Stomach (tissue), 4 donors: ENCODE measurements around the gene MYH11.

Experiments
- CTCF ChIP-seq, 7 experiments: fragments of 450-650 bp in 4 of 7; fragments of 200-600 bp in 3 of 7; sonication (generic) in 3 of 7; IDR thresholded peaks; one replicate each; pipeline ENCODE4 v1.5.1; 2016 to 2019; ENCODE audit warnings: antibody characterized with exemption in 7 of 7, control low read depth in 2 of 7, mild to moderate bottlenecking in 1 of 7
- EP300 ChIP-seq: sonication (generic); formaldehyde crosslinking; IDR thresholded peaks from one replicate; pipeline ENCODE4 v1.6.1; 2017; ENCODE audit warnings: antibody characterized with exemption
- POLR2A ChIP-seq, 4 donors: fragments of 450-650 bp; IDR thresholded peaks; one replicate each; pipeline ENCODE4 v1.6.1; 2016; ENCODE audit warnings: antibody characterized with exemption in 4 of 4, control low read depth in 2 of 4, mild to moderate bottlenecking in 1 of 4, moderate library complexity in 1 of 4
- POLR2AphosphoS5 ChIP-seq, 3 donors: sonication (generic); formaldehyde crosslinking; IDR thresholded peaks; one replicate each; pipeline ENCODE4 v1.6.1; 2016; ENCODE audit warnings: antibody characterized with exemption in 3 of 3

GRCh38 chr16:15903960-15904359 lies 47.1 kb upstream of the MYH11 start:
- no peak for TF ChIP-seq POLR2A (IDR thresholded peaks at IDR 0.05)
- TF ChIP-seq CTCF (IDR thresholded peaks at IDR 0.05): no peak
- TF ChIP-seq EP300: no peak
- TF ChIP-seq POLR2AphosphoS5 (IDR thresholded peaks at IDR 0.05): no peak
